ENCODE results near the gene MAP3K14. TPM values are rescaled to one million over a fixed set of nuclear protein-coding genes. Genes with fewer than 3 reads are reported as not detected.

The MAP3K14 gene
- total and polyA plus RNA-seq, 2 of the 4 experiments (the other 2 are of a cell fraction): 4.1 to 21.7 TPM

DNA sequence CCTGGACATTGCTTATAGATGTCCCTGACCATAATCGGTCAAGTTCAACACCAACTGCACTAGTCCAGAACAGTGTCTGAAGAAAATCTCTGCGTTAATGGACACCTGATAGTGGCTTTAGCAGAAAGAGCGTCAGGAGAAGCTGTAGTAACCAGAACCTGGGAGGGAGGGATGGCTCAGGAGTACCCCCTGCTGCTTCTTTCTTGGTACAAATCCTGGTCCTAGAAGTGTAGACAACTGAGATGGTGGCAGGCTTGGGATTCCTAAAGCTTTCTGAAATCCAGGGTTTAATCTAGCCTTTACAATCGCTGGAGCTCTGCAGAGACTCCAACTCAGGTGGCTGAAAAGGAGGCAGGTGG is 5.4 kb downstream of the MAP3K14 start:
- ChIA-PET POLR2A (ENCODE audit: unreplicated experiment) (interaction anchor here (0.6 to 0.7 kb wide), 2 partner anchors 36 to 65 kb away, joined by 3 to 6 read pairs; no protein-coding TSS in a partner anchor), CTCF (interaction anchor here (0.8 to 1.3 kb wide), 3 partner anchors 23 to 74 kb away, joined by 3 to 7 read pairs (median 4); no protein-coding TSS in a partner anchor)
- 90% methylated on average over 3 of the region's 4 CpGs; no CpG with 5 or more reads in 1 of the 2 experiments for WGBS, 2 experiments (ENCODE audit: extremely low coverage in 2 of 2, insufficient read length in 1 of 2)
- ATAC-seq (ENCODE audit: low read depth) (no peak), DNase-seq (no peak)
- TF ChIP-seq CHD1 (IDR thresholded peaks at IDR 0.05; ENCODE audit: low read depth, low read length) (no peak), RAD21 (IDR thresholded peaks at IDR 0.05; ENCODE audit: low read length) (peak; percentile 20; the same call in 1 of the 2 replicates)
- TF ChIP-seq, protein P1, sequence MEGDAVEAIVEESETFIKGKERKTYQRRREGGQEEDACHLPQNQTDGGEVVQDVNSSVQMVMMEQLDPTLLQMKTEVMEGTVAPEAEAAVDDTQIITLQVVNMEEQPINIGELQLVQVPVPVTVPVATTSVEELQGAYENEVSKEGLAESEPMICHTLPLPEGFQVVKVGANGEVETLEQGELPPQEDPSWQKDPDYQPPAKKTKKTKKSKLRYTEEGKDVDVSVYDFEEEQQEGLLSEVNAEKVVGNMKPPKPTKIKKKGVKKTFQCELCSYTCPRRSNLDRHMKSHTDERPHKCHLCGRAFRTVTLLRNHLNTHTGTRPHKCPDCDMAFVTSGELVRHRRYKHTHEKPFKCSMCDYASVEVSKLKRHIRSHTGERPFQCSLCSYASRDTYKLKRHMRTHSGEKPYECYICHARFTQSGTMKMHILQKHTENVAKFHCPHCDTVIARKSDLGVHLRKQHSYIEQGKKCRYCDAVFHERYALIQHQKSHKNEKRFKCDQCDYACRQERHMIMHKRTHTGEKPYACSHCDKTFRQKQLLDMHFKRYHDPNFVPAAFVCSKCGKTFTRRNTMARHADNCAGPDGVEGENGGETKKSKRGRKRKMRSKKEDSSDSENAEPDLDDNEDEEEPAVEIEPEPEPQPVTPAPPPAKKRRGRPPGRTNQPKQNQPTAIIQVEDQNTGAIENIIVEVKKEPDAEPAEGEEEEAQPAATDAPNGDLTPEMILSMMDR (conservative IDR thresholded peaks at IDR 0.05; ENCODE audit: low read depth, low read length): peak; percentile 22; the same call in 1 of the 2 replicates
- Histone ChIP-seq H2BK120ac (ENCODE audit: low read depth, low read length) (no peak overlapping the region), H3K79me1 (ENCODE audit: low read depth in 1 of 2, low read length in 2 of 2) (peaks cover 36 to 93% of the 10 kb centered on the region in 2 experiments), H4K8ac (ENCODE audit: low read depth in 2 of 2, low read length in 2 of 2) (no peak overlapping the region), H3K23ac (ENCODE audit: low read depth, low read length) (0 out of 2 replicates have a peak overlapping the region, but pooled peaks have one; percentile 14), H3K27me3 (ENCODE audit: control insufficient read depth, insufficient read depth, low read length) (no peaks in the 10 kb centered on the region), H4K5ac (ENCODE audit: low read depth, low read length) (no peak overlapping the region), H3K4ac (ENCODE audit: low read depth, low read length) (0 out of 2 replicates have a peak overlapping the region, but pooled peaks have one; percentile 1), H3K9ac (ENCODE audit: low read depth, low read length) (no peak overlapping the region), H3K4me3 (ENCODE audit: insufficient read depth, low read depth, low read length) (no peak overlapping the region), H2BK5ac (ENCODE audit: low read depth, low read length, poor library complexity, severe bottlenecking) (no peak overlapping the region), H3K14ac (replicated peaks; ENCODE audit: low read depth, low read length) (no peak overlapping the region), H3K18ac (ENCODE audit: low read depth, low read length) (peak overlapping the region; percentile 17; the same call in 1 of the 2 replicates), H4K91ac (ENCODE audit: insufficient read depth, low read depth, low read length) (no peak overlapping the region), H2AK9ac (replicated peaks; ENCODE audit: low read depth, low read length, poor library complexity) (no peak overlapping the region), H3K36me3 (ENCODE audit: control insufficient read depth, insufficient read depth, low read length) (peaks cover 8% of the 10 kb centered on the region), H2AFZ (replicated peaks; ENCODE audit: low read length, poor library complexity) (no peak overlapping the region), H2BK20ac (ENCODE audit: low read depth, low read length) (no peak overlapping the region), H2AK5ac (ENCODE audit: low read depth, low read length) (peak overlapping the region; percentile 10; the same call in 1 of the 2 replicates), H3K9me1 (ENCODE audit: insufficient read depth, low read length) (peaks cover 43% of the 10 kb centered on the region), H3K27ac (ENCODE audit: insufficient read depth, low read length) (no peak overlapping the region; the same call in 1 of the 2 replicates), H3K4me2 (ENCODE audit: low read depth, low read length) (no peak overlapping the region; the same call in 1 of the 2 replicates), H4K20me1 (ENCODE audit: insufficient read depth, low read length) (peaks cover 87% of the 10 kb centered on the region), H2BK15ac (ENCODE audit: low read depth, low read length) (no peak overlapping the region), H3K56ac (ENCODE audit: extremely low read depth, insufficient read depth, low read length) (no peak overlapping the region), H3K4me1 (ENCODE audit: control insufficient read depth, insufficient read depth, low read length) (peaks cover 48% of the 10 kb centered on the region), H3K9me3 (ENCODE audit: control insufficient read depth, insufficient read depth, low read length) (no peaks in the 10 kb centered on the region)
- intact Hi-C loops (cut with micrococcal nuclease) (no loop called here), in situ Hi-C loops (cut with MboI; ENCODE audit: low sequenced_read_pairs) (loop anchor here (5.0 kb wide), 1 partner anchor 61 kb away; no protein-coding TSS in a partner anchor), dilution Hi-C loops (cut with HindIII; ENCODE audit: low sequenced_read_pairs, unreplicated experiment) (no loop called here)
- no TSS peak for BruUV-seq (replicated peaks)
